Measurements from ENCODE around the gene CASZ1. TPM values are rescaled to one million over a fixed set of nuclear protein-coding genes. Genes with fewer than 3 reads are reported as not detected.

Gene CASZ1
- total RNA-seq, 8 experiments from 2014 or later = 0.46 to 15.1 (median 6.4) TPM

- in situ Hi-C loops (cut with MboI; ENCODE audit: low pct_unique_long_range_greater_than_20kb in 2 of 9, low sequenced_read_pairs in 9 of 9, unreplicated experiment in 9 of 9) = no loop called here
- Histone ChIP-seq H3K4me3 (no peak overlapping the region), H3K4me1 (replicated peaks in 1 of 2) (peaks cover 29 to 37% of the 10 kb centered on the region in 2 donors), H3K27ac (no peak overlapping the region)
- ATAC-seq (replicated peaks in 6 of 8) = no peak
- 79 to 100% (median 93%) methylated on average over 1 to 5 of the region's 5 CpGs for WGBS, 10 experiments
Observed at GRCh38 chr1:10588640-10589039, 207.8 kb downstream of the CASZ1 start.

Other genes with a start within 250 kb of the CASZ1 start
- 100 to 1,000 TPM in 4 of 8 experiments, 10 to 100 TPM in 4; 49.0 to 165 (median 105) TPM for gene TARDBP, start 216.0 kb upstream of the CASZ1 start, total RNA-seq

All from motor neuron (in vitro differentiated cells).